ENCODE results near the gene UBAC1. TPM values are rescaled to one million over a fixed set of nuclear protein-coding genes. Genes with fewer than 3 reads are reported as not detected.

UBAC1 gene
- total RNA-seq, 1 donor = 23.0 TPM

DNA sequence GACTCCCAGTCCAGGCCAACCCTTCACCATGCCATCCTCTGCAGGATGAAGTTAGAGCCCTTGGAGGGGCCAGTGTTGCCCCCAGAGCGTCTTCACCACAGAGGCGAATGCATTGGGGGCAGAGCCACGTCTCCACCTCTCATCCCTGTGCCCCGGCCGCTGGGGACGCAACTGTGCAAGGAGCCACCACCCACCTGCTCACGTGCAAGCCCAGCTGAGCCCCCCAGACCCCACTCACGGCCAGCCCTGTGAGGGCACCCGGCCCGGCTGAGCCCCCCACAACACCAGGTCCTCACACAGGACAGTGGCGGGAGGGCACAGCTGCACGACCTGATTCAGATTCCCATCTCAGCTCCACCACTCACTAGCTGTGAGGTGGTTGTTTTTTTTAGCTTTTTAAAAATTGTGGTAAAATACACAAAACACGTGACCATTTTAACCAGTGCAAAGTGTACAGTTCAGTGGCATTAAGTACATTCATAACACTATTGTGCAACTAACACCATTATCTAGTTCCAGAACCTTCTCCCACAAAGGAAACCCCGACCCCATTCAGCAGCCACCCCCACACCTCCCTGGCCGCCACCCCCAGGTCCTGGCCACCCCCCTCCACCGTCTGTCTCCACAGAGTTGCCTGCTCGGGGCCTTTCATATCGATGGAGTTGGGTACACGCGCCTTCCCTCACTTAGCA lies 33.5 kb upstream of the UBAC1 start:
- TF ChIP-seq, protein P1, sequence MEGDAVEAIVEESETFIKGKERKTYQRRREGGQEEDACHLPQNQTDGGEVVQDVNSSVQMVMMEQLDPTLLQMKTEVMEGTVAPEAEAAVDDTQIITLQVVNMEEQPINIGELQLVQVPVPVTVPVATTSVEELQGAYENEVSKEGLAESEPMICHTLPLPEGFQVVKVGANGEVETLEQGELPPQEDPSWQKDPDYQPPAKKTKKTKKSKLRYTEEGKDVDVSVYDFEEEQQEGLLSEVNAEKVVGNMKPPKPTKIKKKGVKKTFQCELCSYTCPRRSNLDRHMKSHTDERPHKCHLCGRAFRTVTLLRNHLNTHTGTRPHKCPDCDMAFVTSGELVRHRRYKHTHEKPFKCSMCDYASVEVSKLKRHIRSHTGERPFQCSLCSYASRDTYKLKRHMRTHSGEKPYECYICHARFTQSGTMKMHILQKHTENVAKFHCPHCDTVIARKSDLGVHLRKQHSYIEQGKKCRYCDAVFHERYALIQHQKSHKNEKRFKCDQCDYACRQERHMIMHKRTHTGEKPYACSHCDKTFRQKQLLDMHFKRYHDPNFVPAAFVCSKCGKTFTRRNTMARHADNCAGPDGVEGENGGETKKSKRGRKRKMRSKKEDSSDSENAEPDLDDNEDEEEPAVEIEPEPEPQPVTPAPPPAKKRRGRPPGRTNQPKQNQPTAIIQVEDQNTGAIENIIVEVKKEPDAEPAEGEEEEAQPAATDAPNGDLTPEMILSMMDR (IDR thresholded peaks at IDR 0.05; ENCODE audit: insufficient read depth, low read length) = no peak
- H3K4me3 ChIP-seq (ENCODE audit: low read depth, low read length) = no peak overlapping the region
- DNase-seq (ENCODE audit: low read depth) = no peak

DNA sequence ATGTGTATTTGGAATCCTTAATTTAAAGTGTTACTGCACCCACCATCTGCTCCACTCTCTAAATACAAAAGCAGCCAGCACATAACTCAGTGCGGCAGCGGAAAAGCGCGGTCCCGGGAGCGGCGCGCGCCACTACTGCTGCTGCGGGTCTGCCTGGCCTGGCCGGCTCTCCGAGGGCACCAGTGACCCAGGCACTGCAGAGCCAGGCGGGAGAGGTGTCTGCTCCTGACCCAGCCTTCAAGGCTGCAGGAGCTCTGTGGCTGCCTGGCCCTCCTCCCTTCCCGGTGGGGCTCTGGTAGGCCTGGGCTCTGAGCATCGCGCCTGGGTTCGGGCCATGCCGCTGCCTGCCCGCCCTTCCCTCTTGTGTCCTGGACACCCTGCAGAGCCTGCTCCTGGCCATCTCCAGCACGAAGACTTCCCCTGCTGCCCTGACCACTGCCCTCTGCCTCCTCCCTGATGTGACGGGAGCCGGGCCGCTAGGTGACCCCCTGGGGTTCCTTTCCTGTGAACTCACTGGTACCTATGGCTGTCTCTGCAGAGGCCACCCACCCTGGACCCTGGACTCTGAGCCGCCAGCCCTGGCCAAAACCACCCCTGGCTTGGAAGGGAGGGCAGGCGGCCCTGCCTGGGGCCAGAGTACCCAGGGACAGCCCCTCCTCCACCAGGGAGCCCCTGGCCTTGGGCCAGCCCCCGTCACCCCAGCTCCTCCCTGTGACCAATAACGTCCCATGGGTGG lies 32.8 kb upstream of the UBAC1 start:
- TF ChIP-seq, protein P1 (IDR thresholded peaks at IDR 0.05; ENCODE audit: insufficient read depth, low read length) = no peak
- no peak for DNase-seq (ENCODE audit: low read depth)
- no peak overlapping the region for H3K4me3 ChIP-seq (ENCODE audit: low read depth, low read length)

DNA sequence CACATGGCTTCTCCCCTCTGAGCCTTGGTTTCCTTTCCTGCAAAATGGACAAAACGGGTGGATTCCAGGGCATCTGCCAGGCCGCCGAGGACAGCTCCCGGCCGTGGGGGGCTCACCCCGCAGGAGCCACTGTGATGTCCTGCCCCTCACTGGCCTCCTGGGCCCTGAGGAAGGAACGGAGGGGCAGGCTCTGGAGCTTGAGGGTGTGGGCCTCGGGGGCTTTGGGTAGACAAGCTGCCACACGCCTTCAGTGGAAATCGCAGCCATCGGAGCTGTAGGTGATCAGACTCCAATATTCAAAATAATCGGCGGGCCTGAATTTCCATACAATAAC lies 32.2 kb upstream of the UBAC1 start:
- no peak for DNase-seq (ENCODE audit: low read depth)
- no peak overlapping the region for H3K4me3 ChIP-seq (ENCODE audit: low read depth, low read length)
- TF ChIP-seq, protein P1 (IDR thresholded peaks at IDR 0.05; ENCODE audit: insufficient read depth, low read length) = no peak

DNA sequence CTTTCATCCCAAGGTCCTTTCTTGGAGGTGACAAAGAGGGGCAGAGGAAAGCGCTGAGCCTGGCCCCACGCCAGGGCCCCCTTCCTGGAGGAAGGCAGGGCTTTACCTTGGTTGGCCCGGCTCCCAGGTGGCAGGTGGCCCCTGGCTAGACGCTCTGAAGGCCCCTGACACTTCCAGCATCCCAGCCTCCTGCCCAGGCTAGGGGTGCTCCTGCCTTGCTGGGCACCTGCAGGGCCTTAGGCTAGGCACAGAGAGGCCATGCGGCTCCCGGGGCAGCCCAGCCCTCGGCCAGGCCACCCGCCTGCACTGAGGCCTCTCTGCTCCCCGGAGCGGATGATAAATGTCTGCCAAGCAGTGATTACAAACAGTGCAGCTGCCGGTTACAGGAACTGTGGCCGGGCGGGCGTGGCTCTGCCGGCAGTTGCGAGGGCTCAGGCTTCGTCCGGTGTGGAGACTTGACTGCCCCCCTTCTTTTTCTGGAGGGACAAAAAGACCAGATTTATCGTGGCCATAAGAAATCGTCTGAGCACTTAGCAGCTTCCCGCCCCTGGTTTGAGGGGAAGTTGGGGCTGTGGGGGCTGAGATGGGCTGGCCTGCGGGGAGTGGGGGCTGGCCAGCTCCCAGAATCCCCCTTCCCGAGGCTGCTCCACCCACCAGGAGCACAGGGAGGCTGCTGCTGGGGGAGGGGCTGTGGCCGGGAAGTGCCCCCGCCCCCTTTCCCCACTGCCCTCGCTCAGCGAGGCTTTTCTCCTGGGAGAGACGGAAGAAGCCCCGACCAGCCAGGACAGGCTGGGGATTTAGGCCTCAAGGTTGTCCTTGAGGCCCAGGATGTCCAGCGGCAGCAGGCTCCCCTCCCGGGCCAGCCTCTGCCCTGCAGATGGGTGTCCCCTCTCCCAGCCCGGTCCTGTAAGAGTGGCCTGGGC lies 31.6 kb upstream of the UBAC1 start:
- TF ChIP-seq, protein P1 (IDR thresholded peaks at IDR 0.05; ENCODE audit: insufficient read depth, low read length) = no peak
- peak overlapping the region; percentile 28 for H3K4me3 ChIP-seq (ENCODE audit: low read depth, low read length)
- peak; percentile 76 for DNase-seq (ENCODE audit: low read depth)

DNA sequence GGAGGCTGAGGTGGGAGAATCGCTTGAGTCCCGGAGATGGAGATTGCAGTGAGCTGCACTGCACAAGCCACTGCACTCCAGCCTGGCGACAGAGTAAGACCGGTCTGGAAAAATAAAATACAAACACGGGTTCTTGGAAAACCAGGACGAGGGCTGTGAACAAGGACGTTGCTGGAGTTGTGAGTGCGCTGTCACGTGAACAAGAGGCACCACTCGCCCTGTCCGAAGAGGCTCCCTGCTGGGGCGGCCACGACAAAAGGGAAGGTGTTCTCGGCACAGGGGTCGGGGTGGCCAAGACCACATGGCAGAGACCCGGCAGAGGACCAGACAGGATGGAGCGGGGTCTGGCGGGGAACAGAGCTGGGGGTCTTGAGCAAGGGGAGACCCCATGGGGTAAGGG lies 30.6 kb upstream of the UBAC1 start:
- no peak overlapping the region for H3K4me3 ChIP-seq (ENCODE audit: low read depth, low read length)
- TF ChIP-seq, protein P1 (IDR thresholded peaks at IDR 0.05; ENCODE audit: insufficient read depth, low read length) = no peak
- no peak for DNase-seq (ENCODE audit: low read depth)

DNA sequence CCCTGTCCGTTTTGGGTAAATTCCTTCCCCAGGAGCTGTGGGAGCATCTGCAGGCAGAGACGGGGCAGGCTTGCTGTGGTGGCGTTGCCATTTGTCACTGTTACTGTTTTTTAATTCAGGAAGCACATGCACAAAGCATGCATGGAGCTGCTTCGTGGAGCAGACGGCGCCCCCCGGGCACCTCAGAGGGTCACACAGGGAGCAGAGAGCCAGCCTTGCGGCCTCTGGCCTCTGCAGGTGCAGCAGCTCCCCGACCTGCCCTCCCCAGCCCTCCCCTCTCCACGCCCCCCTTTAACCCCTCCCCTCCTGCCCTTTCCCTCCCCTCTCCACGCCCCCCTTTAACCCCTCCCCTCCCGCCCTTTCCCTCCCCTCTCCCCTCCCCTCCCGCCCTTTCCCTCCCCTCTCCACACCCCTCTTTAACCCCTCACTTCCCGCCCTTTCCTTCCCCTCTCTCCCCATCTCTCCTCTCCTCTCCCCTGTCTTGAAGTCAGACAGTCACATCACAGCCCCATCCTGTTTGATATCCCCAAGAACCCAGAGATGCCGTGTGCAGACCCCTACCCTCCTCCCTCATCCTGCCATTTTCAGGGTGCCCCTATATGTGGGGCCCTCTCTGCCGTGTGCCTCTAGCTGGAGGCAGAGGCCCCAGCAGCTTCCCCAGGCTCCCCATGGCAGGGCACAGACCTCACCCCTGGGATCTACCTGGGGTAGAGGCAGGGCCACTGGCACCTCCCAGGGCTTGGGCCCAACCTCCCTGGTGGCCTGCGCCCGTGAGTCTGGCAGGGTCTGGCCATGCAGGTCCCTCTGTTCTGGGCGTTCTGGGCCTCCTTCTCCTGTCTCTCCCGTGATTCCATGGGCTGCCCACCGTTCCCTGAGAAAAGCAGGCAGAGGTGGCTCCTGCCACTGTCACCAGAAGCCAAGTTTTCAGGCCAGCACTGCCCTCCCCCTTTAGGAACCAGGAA lies 29.6 kb upstream of the UBAC1 start:
- DNase-seq (ENCODE audit: low read depth) = peak; percentile 56
- no peak overlapping the region for H3K4me3 ChIP-seq (ENCODE audit: low read depth, low read length)
- TF ChIP-seq, protein P1 (IDR thresholded peaks at IDR 0.05; ENCODE audit: insufficient read depth, low read length) = no peak
